Measurements from ENCODE around the gene ANAPC15. TPM values are rescaled to one million over a fixed set of nuclear protein-coding genes. Genes with fewer than 3 reads are reported as not detected.

ANAPC15 gene
- total and polyA plus RNA-seq, 2 donors (not counting 3 experiments of a cell fraction or from before 2014, with no cell fraction given), result 67.0 to 70.5 TPM

DNA sequence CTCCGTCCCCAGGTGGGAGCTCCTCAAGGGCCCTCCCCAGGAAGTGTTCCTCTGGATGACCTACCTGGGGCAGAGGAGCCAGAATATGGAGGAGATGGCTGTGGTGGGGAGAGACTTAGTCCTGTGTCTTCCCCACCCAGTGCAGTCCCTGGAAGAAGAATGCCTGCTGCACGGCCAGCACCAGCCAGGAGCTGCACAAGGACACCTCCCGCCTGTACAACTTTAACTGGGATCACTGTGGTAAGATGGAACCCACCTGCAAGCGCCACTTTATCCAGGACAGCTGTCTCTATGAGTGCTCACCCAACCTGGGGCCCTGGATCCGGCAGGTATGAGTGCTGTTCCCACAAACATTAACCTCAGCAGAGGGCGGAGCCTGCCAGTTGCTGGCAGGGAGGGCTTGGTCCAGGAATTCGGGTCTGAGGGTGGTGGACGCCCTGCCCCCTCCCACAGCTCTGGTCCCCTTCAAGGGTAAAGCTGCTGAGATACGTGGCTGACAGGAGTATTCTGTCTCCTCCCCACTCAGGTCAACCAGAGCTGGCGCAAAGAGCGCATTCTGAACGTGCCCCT, 26.4 kb upstream of the ANAPC15 start:
- Histone ChIP-seq H3K9me3 (replicated peaks; ENCODE audit: control insufficient read depth, insufficient read depth, low read length) (no peaks in the 10 kb centered on the region), H2AFZ (ENCODE audit: low read depth, low read length) (no peak overlapping the region), H3K79me2 (ENCODE audit: control insufficient read depth, insufficient read depth, low read length) (no peaks in the 10 kb centered on the region), H3K36me3 (ENCODE audit: control insufficient read depth in 2 of 2, extremely low read depth in 1 of 2, insufficient read depth in 2 of 2, low read length in 2 of 2) (no peaks in the 10 kb centered on the region), H4K20me1 (replicated peaks; ENCODE audit: control insufficient read depth, extremely low read depth, insufficient read depth, low read length) (no peaks in the 10 kb centered on the region), H3K4me3 (replicated peaks in 1 of 3; ENCODE audit: insufficient read depth in 1 of 3, low read depth in 1 of 3, low read length in 3 of 3) (no peak overlapping the region), H3K9me1 (replicated peaks; ENCODE audit: control insufficient read depth, extremely low read depth, insufficient read depth, low read length) (no peaks in the 10 kb centered on the region), H3K4me2 (ENCODE audit: insufficient read depth, low read length) (no peak overlapping the region), H3K9ac (replicated peaks; ENCODE audit: extremely low read depth, insufficient read depth, low read length) (no peak overlapping the region), H3K27me3 (ENCODE audit: control insufficient read depth in 2 of 2, insufficient read depth in 2 of 2, low read length in 2 of 2) (peaks cover 7 to 10% of the 10 kb centered on the region in 2 experiments), H3K4me1 (ENCODE audit: control insufficient read depth, extremely low read depth, insufficient read depth, low read length) (no peaks in the 10 kb centered on the region), H3K27ac (ENCODE audit: insufficient read depth, low read depth, low read length) (no peak overlapping the region)
- CTCF ChIA-PET, result interaction anchor here (2.8 kb wide), 1 partner anchor 114 kb away, joined by 13 read pairs; no protein-coding TSS in a partner anchor
- FAIRE-seq, result no peak
- no peak for DNase-seq (ENCODE audit: low read depth, low spot score)
- BruUV-seq (replicated peaks), result no TSS peak
- POLR2A ChIA-PET, result no interaction called here
- no peak for TF ChIP-seq EZH2 (IDR thresholded peaks at IDR 0.05; ENCODE audit: borderline replicate concordance, low read depth, low read length, severe bottlenecking)
- TF ChIP-seq, protein P1, sequence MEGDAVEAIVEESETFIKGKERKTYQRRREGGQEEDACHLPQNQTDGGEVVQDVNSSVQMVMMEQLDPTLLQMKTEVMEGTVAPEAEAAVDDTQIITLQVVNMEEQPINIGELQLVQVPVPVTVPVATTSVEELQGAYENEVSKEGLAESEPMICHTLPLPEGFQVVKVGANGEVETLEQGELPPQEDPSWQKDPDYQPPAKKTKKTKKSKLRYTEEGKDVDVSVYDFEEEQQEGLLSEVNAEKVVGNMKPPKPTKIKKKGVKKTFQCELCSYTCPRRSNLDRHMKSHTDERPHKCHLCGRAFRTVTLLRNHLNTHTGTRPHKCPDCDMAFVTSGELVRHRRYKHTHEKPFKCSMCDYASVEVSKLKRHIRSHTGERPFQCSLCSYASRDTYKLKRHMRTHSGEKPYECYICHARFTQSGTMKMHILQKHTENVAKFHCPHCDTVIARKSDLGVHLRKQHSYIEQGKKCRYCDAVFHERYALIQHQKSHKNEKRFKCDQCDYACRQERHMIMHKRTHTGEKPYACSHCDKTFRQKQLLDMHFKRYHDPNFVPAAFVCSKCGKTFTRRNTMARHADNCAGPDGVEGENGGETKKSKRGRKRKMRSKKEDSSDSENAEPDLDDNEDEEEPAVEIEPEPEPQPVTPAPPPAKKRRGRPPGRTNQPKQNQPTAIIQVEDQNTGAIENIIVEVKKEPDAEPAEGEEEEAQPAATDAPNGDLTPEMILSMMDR (IDR thresholded peaks at IDR 0.05; ENCODE audit: extremely low read depth in 1 of 2, insufficient read depth in 1 of 2, low read depth in 1 of 2, low read length in 2 of 2), result no peak
- no peak for TF ChIP-seq GATA2 (IDR thresholded peaks at IDR 0.05; ENCODE audit: insufficient read depth, insufficient read length, low read depth, low read length)
- no peak for TF ChIP-seq JUN (IDR thresholded peaks at IDR 0.05; ENCODE audit: borderline replicate concordance, insufficient read depth, insufficient read length, low read depth)
- TF ChIP-seq, protein P2, sequence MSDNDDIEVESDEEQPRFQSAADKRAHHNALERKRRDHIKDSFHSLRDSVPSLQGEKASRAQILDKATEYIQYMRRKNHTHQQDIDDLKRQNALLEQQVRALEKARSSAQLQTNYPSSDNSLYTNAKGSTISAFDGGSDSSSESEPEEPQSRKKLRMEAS (IDR thresholded peaks at IDR 0.05; ENCODE audit: insufficient read depth, insufficient read length), result no peak
- no peak for TF ChIP-seq POLR2A (IDR thresholded peaks at IDR 0.05; ENCODE audit: low read depth, low read length)
- TF ChIP-seq POLR2AphosphoS5 (IDR thresholded peaks at IDR 0.05; ENCODE audit: insufficient read depth, low read depth, low read length), result no peak
- TF ChIP-seq FOS (IDR thresholded peaks at IDR 0.05; ENCODE audit: borderline replicate concordance, insufficient read depth, low read length), result no peak
- no peak for TF ChIP-seq MYC (IDR thresholded peaks at IDR 0.05; ENCODE audit: low read depth, low read length)
- dilution Hi-C loops (cut with MboI; ENCODE audit: extremely low pct_ligation_motif_present, low sequenced_read_pairs) (no loop called here), intact Hi-C loops (cut with micrococcal nuclease) (no loop called here)

Measured in endothelial cell of umbilical vein (primary cell).